Panc1 (cell line): ENCODE results near the gene STARD13. TPM values are rescaled to one million over a fixed set of nuclear protein-coding genes. Genes with fewer than 3 reads are reported as not detected.

Source experiments
- ATAC-seq: fragments of 200-7000 bp; cut with Tn5 transposase; 2 replicates; pipeline ENCODE4 v1.9.1; 2020; ENCODE audit warnings: mild to moderate bottlenecking, moderate library complexity
- BruUV-seq: library from RNA; stranded (reverse); fragments of 400-500 nt; replicated peaks from 2 replicates; lab custom pipeline; 2021; lab: Mats Ljungman, UMichigan
- CTCF ChIA-PET: fragments of 300-600 bp; sonication (Branson Sonifier 250); formaldehyde crosslinking; loops from one replicate; lab custom pipeline; 2022; ENCODE audit warnings: antibody characterized with exemption; lab: Charles Lee
- POLR2A ChIA-PET: fragments of 300-600 bp; sonication (Branson Sonifier 250); formaldehyde crosslinking; loops from one replicate; lab custom pipeline; 2022; ENCODE audit warnings: antibody characterized with exemption; lab: Charles Lee
- DNase-seq: peaks from one replicate; pipeline ENCODE4 v3.0.0-alpha.2; 2010; ENCODE audit warnings: low read depth, low spot score
- H3K27ac ChIP-seq: 2 replicates; pipeline ENCODE4 v1.5.1; 2011; ENCODE audit warnings: mild to moderate bottlenecking, low read length, inconsistent platforms
- H3K27me3 ChIP-seq: fragments of 200-500 bp; sonication (Bioruptor generic); 2 replicates; pipeline ENCODE4 v1.6.0; 2014; ENCODE audit warnings: low read length, inconsistent platforms; ENCODE audit not compliant: control insufficient read depth, insufficient read depth
- H3K36me3 ChIP-seq: fragments of 200-500 bp; sonication (Bioruptor generic); 2 replicates; pipeline ENCODE4 v1.5.1; 2014; ENCODE audit warnings: inconsistent platforms, mild to moderate bottlenecking, low read length, moderate library complexity; ENCODE audit not compliant: control insufficient read depth, insufficient read depth
- H3K4me1 ChIP-seq: 2 replicates; pipeline ENCODE4 v1.5.1; 2011; ENCODE audit warnings: inconsistent platforms, mild to moderate bottlenecking, low read length, moderate library complexity; ENCODE audit not compliant: control insufficient read depth, insufficient read depth
- H3K4me3 ChIP-seq, 2 experiments: 2 replicates each; pipeline ENCODE4 v1.5.1; 2011 to 2012; ENCODE audit warnings: low read depth in 2 of 2, low read length in 2 of 2, mild to moderate bottlenecking in 2 of 2, inconsistent platforms in 1 of 2, moderate library complexity in 1 of 2
- H3K9me3 ChIP-seq: fragments of 200-500 bp; sonication (Bioruptor generic); 2 replicates; pipeline ENCODE4 v1.5.1; 2014; ENCODE audit warnings: low read depth, mild to moderate bottlenecking, inconsistent platforms, low read length, moderate library complexity; ENCODE audit not compliant: control insufficient read depth, insufficient read depth
- POLR2AphosphoS5 ChIP-seq: IDR thresholded peaks from 2 replicates; pipeline ENCODE4 v1.6.1; 2012; ENCODE audit warnings: mild to moderate bottlenecking, low read depth, low read length, moderate library complexity
- SIN3A ChIP-seq: IDR thresholded peaks from 2 replicates; pipeline ENCODE4 v1.6.1; 2012; ENCODE audit warnings: low read depth, mild to moderate bottlenecking, low read length, moderate library complexity, borderline replicate concordance; ENCODE audit not compliant: insufficient read depth
- TCF7L2 ChIP-seq: IDR thresholded peaks from 2 replicates; pipeline ENCODE4 v1.6.1; 2011; ENCODE audit warnings: mild to moderate bottlenecking, low read depth, low read length, inconsistent platforms
- in situ Hi-C: cut with HindIII; loops from 2 replicates; pipeline ENCODE4 v1.10.0; 2016; ENCODE audit warnings: low sequenced_read_pairs, low pct_unique_long_range_greater_than_20kb
- intact Hi-C: fragments of 100-400 bp; cut with micrococcal nuclease; formaldehyde crosslinking; loops from one replicate; pipeline ENCODE4 v1.10.0; 2022; ENCODE audit not compliant: unreplicated experiment
- total RNA-seq: library from RNA; stranded (reverse); gene quantifications from one replicate; pipeline ENCODE4 v1.2.1, GENCODE V29; 2021; ENCODE audit not compliant: unreplicated experiment
- TF ChIP-seq, protein P1 (sequence below), 2 experiments: IDR thresholded peaks; 2 replicates each; pipeline ENCODE4 v1.6.1; 2011 to 2012; ENCODE audit warnings: low read depth in 2 of 2, control low read depth in 1 of 2, low read length in 1 of 2, mild to moderate bottlenecking in 1 of 2, moderate library complexity in 1 of 2; ENCODE audit not compliant: insufficient read depth in 1 of 2
- TF ChIP-seq, protein P2 (sequence below): fragments of 450-650 bp; IDR thresholded peaks from 2 replicates; pipeline ENCODE4 v1.5.1; 2017; ENCODE audit warnings: mild to moderate bottlenecking

Gene STARD13
- total RNA-seq, 1 experiment from 2014 or later = 6.5 TPM

DNA sequence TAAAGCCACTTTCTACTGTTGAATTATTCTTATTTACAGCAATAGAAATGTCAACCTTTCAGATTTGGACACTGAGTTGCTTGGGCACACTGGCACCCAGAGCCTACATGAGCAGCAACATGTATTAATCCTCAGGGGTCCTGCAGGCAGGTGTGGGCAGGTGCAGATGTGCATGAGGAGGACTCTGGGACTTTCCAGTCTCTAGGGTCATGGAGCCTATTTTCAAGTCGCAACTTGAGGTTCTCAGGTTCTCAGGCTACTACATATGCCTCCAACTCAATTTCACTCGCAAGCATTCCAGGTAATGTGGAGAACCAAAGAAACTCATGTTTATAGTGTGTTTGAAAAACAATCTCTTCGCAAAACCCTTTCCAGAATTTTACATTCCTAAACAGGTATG lies 73.2 kb downstream of the STARD13 start:
- DNase-seq = no peak
- Histone ChIP-seq H3K27me3 (no peaks in the 10 kb centered on the region), H3K4me3 (no peak overlapping the region), H3K4me1 (no peaks in the 10 kb centered on the region), H3K27ac (no peak overlapping the region), H3K36me3 (no peaks in the 10 kb centered on the region), H3K9me3 (no peaks in the 10 kb centered on the region)
- in situ Hi-C loops = no loop called here
- ChIA-PET POLR2A (no interaction called here), CTCF (no interaction called here)
- no TSS peak for BruUV-seq
- intact Hi-C loops = no loop called here
- TF ChIP-seq TCF7L2 (no peak), SIN3A (no peak), POLR2AphosphoS5 (no peak)
- TF ChIP-seq, protein P1, sequence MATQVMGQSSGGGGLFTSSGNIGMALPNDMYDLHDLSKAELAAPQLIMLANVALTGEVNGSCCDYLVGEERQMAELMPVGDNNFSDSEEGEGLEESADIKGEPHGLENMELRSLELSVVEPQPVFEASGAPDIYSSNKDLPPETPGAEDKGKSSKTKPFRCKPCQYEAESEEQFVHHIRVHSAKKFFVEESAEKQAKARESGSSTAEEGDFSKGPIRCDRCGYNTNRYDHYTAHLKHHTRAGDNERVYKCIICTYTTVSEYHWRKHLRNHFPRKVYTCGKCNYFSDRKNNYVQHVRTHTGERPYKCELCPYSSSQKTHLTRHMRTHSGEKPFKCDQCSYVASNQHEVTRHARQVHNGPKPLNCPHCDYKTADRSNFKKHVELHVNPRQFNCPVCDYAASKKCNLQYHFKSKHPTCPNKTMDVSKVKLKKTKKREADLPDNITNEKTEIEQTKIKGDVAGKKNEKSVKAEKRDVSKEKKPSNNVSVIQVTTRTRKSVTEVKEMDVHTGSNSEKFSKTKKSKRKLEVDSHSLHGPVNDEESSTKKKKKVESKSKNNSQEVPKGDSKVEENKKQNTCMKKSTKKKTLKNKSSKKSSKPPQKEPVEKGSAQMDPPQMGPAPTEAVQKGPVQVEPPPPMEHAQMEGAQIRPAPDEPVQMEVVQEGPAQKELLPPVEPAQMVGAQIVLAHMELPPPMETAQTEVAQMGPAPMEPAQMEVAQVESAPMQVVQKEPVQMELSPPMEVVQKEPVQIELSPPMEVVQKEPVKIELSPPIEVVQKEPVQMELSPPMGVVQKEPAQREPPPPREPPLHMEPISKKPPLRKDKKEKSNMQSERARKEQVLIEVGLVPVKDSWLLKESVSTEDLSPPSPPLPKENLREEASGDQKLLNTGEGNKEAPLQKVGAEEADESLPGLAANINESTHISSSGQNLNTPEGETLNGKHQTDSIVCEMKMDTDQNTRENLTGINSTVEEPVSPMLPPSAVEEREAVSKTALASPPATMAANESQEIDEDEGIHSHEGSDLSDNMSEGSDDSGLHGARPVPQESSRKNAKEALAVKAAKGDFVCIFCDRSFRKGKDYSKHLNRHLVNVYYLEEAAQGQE (IDR thresholded peaks at IDR 0.05; ENCODE audit: insufficient read depth in 1 of 2, low read depth in 2 of 2, low read length in 1 of 2) = no peak
- TF ChIP-seq, protein P2, sequence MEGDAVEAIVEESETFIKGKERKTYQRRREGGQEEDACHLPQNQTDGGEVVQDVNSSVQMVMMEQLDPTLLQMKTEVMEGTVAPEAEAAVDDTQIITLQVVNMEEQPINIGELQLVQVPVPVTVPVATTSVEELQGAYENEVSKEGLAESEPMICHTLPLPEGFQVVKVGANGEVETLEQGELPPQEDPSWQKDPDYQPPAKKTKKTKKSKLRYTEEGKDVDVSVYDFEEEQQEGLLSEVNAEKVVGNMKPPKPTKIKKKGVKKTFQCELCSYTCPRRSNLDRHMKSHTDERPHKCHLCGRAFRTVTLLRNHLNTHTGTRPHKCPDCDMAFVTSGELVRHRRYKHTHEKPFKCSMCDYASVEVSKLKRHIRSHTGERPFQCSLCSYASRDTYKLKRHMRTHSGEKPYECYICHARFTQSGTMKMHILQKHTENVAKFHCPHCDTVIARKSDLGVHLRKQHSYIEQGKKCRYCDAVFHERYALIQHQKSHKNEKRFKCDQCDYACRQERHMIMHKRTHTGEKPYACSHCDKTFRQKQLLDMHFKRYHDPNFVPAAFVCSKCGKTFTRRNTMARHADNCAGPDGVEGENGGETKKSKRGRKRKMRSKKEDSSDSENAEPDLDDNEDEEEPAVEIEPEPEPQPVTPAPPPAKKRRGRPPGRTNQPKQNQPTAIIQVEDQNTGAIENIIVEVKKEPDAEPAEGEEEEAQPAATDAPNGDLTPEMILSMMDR = no peak
- ATAC-seq = no peak

DNA sequence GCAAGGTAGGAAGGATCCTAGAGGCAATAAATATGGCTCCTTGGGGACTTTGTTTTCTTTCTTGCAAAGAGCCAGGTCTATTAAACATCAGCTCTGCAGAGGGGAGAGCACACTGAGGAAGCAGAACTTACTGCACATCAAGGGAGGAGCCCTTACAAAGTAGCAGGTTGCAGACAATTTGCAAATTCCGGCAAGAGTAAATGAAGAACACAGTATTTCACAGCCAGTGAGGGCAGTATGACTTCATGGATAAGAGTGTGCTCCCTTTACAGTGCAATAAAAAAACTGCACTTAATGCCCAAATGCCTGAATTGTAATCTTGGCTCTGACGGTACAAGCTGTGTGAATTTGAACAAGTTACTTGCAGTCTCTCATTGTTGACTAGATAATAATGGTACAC lies 75.5 kb downstream of the STARD13 start:
- BruUV-seq = no TSS peak
- ATAC-seq = no peak
- H3K4me1 ChIP-seq = no peaks in the 10 kb centered on the region
- TF ChIP-seq POLR2AphosphoS5 (no peak), SIN3A (no peak), TCF7L2 (no peak)
- TF ChIP-seq, protein P1 (IDR thresholded peaks at IDR 0.05; ENCODE audit: insufficient read depth in 1 of 2, low read depth in 2 of 2, low read length in 1 of 2) = no peak
- TF ChIP-seq, protein P2 = no peak
- ChIA-PET CTCF (no interaction called here), POLR2A (no interaction called here)
- no peaks in the 10 kb centered on the region for H3K27me3 ChIP-seq
- no peaks in the 10 kb centered on the region for H3K9me3 ChIP-seq
- no peak overlapping the region for H3K27ac ChIP-seq
- no peak overlapping the region for H3K4me3 ChIP-seq
- in situ Hi-C loops (no loop called here), intact Hi-C loops (no loop called here)
- DNase-seq = no peak
- H3K36me3 ChIP-seq = no peaks in the 10 kb centered on the region
